A673 (cell line): ENCODE data around the gene RPP25L.

ENCODE experiments used
- EZH2 ChIP-seq: fragments of 200-600 bp; sonication (generic); IDR thresholded peaks from 2 replicates; pipeline ENCODE4 v1.6.1; 2017; ENCODE audit warnings: borderline replicate concordance, low read depth, mild to moderate bottlenecking, mixed read lengths, antibody characterized with exemption, low read length; ENCODE audit not compliant: poor library complexity, severe bottlenecking
- TF ChIP-seq, protein P1 (sequence below): fragments of 300-800, 200-600 bp; sonication (generic); conservative IDR thresholded peaks from 2 replicates; pipeline ENCODE4 v1.5.1; 2017; ENCODE audit warnings: low read depth, mild to moderate bottlenecking, antibody characterized with exemption, low read length, moderate library complexity, mixed read lengths

DNA sequence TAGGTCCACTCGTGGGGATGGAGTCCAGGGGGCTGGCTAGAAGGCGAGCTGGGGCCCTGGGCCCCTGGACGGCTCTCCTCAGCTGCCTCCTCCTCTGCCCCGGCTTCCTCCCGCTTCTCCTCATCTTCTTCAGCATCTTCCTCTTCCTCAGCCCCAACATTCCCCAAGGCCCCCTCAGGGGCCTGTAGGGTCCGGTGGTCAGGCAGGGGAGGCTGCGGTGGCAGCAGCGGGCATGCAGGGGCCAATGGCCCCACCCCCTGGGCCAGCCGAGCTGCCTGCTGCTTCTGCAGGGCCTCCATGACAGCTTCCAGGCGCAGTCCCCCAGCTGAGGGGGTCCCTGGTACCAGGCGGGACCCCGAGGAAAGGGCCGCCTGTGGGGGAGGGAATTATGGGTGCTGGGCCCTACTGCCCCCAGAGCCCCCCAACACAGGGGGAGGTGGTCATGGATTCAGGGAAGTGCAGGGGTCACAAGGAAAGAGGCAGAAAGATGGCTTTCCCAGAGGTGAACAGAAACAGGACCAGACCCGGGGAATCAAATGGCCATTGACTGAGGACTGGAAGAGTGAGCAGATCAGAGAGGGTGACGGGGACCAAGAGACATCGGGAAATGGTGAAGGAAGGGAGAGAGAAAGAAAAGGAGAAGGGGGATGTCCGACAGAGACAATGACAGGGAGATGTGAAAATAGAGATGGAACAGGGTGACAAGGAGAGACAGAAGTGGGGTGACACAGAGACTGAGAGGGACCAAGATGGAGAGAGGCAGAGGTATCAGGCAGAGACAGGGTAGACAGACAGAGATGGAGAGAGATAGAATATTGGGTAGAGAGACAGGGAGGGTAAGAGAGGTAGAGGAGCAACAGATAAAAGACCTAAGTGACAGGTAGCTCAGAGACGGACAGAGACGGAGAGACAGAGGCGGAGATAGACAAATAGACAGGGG lies 16.1 kb upstream of the RPP25L start:
- TF ChIP-seq, protein P1, sequence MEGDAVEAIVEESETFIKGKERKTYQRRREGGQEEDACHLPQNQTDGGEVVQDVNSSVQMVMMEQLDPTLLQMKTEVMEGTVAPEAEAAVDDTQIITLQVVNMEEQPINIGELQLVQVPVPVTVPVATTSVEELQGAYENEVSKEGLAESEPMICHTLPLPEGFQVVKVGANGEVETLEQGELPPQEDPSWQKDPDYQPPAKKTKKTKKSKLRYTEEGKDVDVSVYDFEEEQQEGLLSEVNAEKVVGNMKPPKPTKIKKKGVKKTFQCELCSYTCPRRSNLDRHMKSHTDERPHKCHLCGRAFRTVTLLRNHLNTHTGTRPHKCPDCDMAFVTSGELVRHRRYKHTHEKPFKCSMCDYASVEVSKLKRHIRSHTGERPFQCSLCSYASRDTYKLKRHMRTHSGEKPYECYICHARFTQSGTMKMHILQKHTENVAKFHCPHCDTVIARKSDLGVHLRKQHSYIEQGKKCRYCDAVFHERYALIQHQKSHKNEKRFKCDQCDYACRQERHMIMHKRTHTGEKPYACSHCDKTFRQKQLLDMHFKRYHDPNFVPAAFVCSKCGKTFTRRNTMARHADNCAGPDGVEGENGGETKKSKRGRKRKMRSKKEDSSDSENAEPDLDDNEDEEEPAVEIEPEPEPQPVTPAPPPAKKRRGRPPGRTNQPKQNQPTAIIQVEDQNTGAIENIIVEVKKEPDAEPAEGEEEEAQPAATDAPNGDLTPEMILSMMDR: no peak
- TF ChIP-seq EZH2: peak; percentile 87
